ENCODE measurements around the gene ACADS. TPM values are rescaled to one million over a fixed set of nuclear protein-coding genes. Genes with fewer than 3 reads are reported as not detected.

Gene ACADS
- total RNA-seq, 1 donor from 2014 or later = 0.88 TPM

- Mint-ChIP-seq H3K27ac (no peak overlapping the region), H3K4me3 (no peak overlapping the region), H3K9me3 (no peaks in the 10 kb centered on the region), H3K4me1 (peaks cover 2% of the 10 kb centered on the region), H3K27me3 (ENCODE audit: insufficient read depth, low read depth) (no peaks in the 10 kb centered on the region), H3K36me3 (peaks cover 20% of the 10 kb centered on the region)
- no peaks in the 10 kb centered on the region for H3K36me3 ChIP-seq
- H3K27me3 ChIP-seq = no peaks in the 10 kb centered on the region
- H3K4me1 ChIP-seq = no peaks in the 10 kb centered on the region
- H2AFZ ChIP-seq (replicated peaks) = no peak overlapping the region
- DNase-seq (ENCODE audit: low spot score) = no peak
- H3K27ac ChIP-seq = no peak overlapping the region
- no peak overlapping the region for H3K4me2 ChIP-seq
- H3F3A ChIP-seq (ENCODE audit: low read depth) = no peaks in the 10 kb centered on the region
- H3K4me3 ChIP-seq = no peak overlapping the region
- TF ChIP-seq EZH2 (IDR thresholded peaks at IDR 0.05) (no peak), CTCF (IDR thresholded peaks at IDR 0.05) (no peak), EZH2phosphoT487 (IDR thresholded peaks at IDR 0.05) (no peak)
- no peak overlapping the region for H3K9ac ChIP-seq
- no peaks in the 10 kb centered on the region for H3K79me2 ChIP-seq (ENCODE audit: low read depth)
- H3K9me3 ChIP-seq (ENCODE audit: low read depth) = no peaks in the 10 kb centered on the region
- peaks cover 7% of the 10 kb centered on the region for H4K20me1 ChIP-seq (ENCODE audit: low read depth)
Observed at GRCh38 chr12:120702637-120703036, 23.0 kb upstream of the ACADS start.

DNA sequence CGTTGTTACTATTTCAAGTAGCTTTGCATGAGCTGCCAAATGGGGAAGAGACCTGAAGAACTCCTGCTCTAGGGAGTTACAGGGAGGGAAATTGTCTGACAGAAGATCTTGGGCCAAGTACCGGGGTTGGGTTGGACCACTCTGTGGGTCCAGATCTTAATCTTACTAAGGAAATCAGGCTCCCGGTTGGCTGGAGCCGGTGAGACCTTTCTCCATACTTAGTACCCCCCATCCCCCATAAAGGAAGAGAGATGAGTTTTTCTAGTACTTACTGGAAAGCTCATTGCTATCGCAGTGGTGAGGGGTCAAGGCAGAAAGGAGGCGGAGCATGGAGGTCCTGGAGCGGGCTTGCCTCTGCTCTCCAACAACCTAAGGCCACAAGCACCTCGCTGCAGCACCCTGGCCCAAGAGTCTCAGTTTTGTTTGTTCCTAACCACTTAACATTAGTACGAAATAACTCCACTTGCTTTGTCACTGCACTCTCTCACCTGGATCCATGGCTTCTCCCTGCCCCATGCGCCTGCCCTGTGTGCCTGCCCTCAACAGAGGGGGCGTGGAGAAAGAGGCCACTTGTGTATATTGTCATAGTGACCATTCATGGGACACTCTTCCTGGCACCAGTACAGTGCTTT is 22.2 kb upstream of the ACADS start:
- Mint-ChIP-seq H3K27ac (peak overlapping the region; percentile 93), H3K4me3 (no peak overlapping the region), H3K27me3 (ENCODE audit: insufficient read depth, low read depth) (no peaks in the 10 kb centered on the region), H3K36me3 (peaks cover 17% of the 10 kb centered on the region), H3K9me3 (no peaks in the 10 kb centered on the region), H3K4me1 (peaks cover 2% of the 10 kb centered on the region)
- no peaks in the 10 kb centered on the region for H3F3A ChIP-seq (ENCODE audit: low read depth)
- no peaks in the 10 kb centered on the region for H3K36me3 ChIP-seq
- H3K27ac ChIP-seq = no peak overlapping the region
- H3K79me2 ChIP-seq (ENCODE audit: low read depth) = no peaks in the 10 kb centered on the region
- no peak overlapping the region for H2AFZ ChIP-seq (replicated peaks)
- DNase-seq (ENCODE audit: low spot score) = no peak
- H3K4me1 ChIP-seq = no peaks in the 10 kb centered on the region
- H4K20me1 ChIP-seq (ENCODE audit: low read depth) = no peaks in the 10 kb centered on the region
- no peak overlapping the region for H3K9ac ChIP-seq
- no peaks in the 10 kb centered on the region for H3K9me3 ChIP-seq (ENCODE audit: low read depth)
- TF ChIP-seq EZH2phosphoT487 (IDR thresholded peaks at IDR 0.05) (no peak), EZH2 (IDR thresholded peaks at IDR 0.05) (no peak), CTCF (IDR thresholded peaks at IDR 0.05) (no peak)
- no peak overlapping the region for H3K4me3 ChIP-seq
- no peaks in the 10 kb centered on the region for H3K27me3 ChIP-seq
- H3K4me2 ChIP-seq = no peak overlapping the region

- Histone ChIP-seq H3F3A (ENCODE audit: low read depth) (peaks cover 5% of the 10 kb centered on the region), H3K9me3 (ENCODE audit: low read depth) (no peaks in the 10 kb centered on the region), H3K36me3 (no peaks in the 10 kb centered on the region), H3K4me2 (no peak overlapping the region), H3K79me2 (ENCODE audit: low read depth) (peaks cover 3% of the 10 kb centered on the region), H3K27ac (no peak overlapping the region), H4K20me1 (ENCODE audit: low read depth) (no peaks in the 10 kb centered on the region), H3K9ac (no peak overlapping the region), H3K4me1 (peaks cover 6% of the 10 kb centered on the region), H3K27me3 (no peaks in the 10 kb centered on the region), H3K4me3 (no peak overlapping the region), H2AFZ (replicated peaks) (no peak overlapping the region)
- Mint-ChIP-seq H3K9me3 (no peaks in the 10 kb centered on the region), H3K36me3 (peaks cover 11% of the 10 kb centered on the region), H3K4me3 (no peak overlapping the region), H3K4me1 (peaks cover 9% of the 10 kb centered on the region), H3K27me3 (ENCODE audit: insufficient read depth, low read depth) (no peaks in the 10 kb centered on the region), H3K27ac (no peak overlapping the region)
- TF ChIP-seq EZH2phosphoT487 (IDR thresholded peaks at IDR 0.05) (no peak), CTCF (IDR thresholded peaks at IDR 0.05) (no peak), EZH2 (IDR thresholded peaks at IDR 0.05) (no peak)
- DNase-seq (ENCODE audit: low spot score) = no peak
Observed at GRCh38 chr12:120705618-120706017, 20.0 kb upstream of the ACADS start.

Data from neural progenitor cell (in vitro differentiated cells).